ENCODE data around the gene MED27. TPM values are rescaled to one million over a fixed set of nuclear protein-coding genes. Genes with fewer than 3 reads are reported as not detected.

MED27 gene
- total RNA-seq, 1 donor from 2014 or later, result 13.7 TPM

GRCh38 chr9:131917009-131917408 lies 162.7 kb downstream of the MED27 start:
- ATAC-seq (ENCODE audit: poor library complexity) (peak; percentile 36), DNase-seq (no peak)
- intact Hi-C loops (cut with DNase I), result no loop called here

- no peak for ATAC-seq (ENCODE audit: poor library complexity)
- intact Hi-C loops (cut with DNase I), result no loop called here
- no peak for DNase-seq
These were observed 164.5 kb downstream of the MED27 start for GRCh38 chr9:131915181-131915580.

DNA sequence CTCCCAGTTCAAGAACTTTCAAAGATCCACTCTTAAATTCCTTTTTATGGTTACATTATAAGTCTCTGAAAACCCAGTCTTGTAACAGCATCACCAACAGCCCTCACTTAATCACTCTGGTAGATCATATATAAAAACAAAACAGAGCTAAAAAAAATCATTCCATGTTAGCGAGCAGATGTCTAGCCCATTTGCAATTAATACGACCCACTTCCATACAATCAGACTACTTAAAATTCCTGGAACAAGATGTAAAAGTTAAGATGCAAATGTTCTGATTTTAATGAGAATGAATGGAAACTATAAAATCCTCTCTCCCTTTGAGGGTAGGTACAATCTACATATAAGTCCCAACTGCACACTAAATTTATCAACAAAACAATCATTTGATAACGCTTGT lies 167.0 kb downstream of the MED27 start:
- intact Hi-C loops (cut with DNase I), result no loop called here
- DNase-seq (no peak), ATAC-seq (ENCODE audit: poor library complexity) (no peak)

- DNase-seq, result no peak
- intact Hi-C loops (cut with DNase I), result no loop called here
- ATAC-seq (ENCODE audit: poor library complexity), result no peak
These were observed 167.6 kb downstream of the MED27 start for GRCh38 chr9:131912069-131912468.

- no peak for ATAC-seq (ENCODE audit: poor library complexity)
- intact Hi-C loops (cut with DNase I), result no loop called here
- no peak for DNase-seq
These were observed 169.1 kb downstream of the MED27 start for GRCh38 chr9:131910572-131910971.

GRCh38 chr9:131905144-131905543 lies 174.5 kb downstream of the MED27 start:
- no peak for ATAC-seq (ENCODE audit: poor library complexity)
- intact Hi-C loops (cut with DNase I), result no loop called here
- no peak for DNase-seq

GRCh38 chr9:131899296-131900228 lies 180.1 kb downstream of the MED27 start:
- intact Hi-C loops (cut with DNase I), result no loop called here
- no peak for ATAC-seq (ENCODE audit: poor library complexity)
- no peak for DNase-seq

DNA sequence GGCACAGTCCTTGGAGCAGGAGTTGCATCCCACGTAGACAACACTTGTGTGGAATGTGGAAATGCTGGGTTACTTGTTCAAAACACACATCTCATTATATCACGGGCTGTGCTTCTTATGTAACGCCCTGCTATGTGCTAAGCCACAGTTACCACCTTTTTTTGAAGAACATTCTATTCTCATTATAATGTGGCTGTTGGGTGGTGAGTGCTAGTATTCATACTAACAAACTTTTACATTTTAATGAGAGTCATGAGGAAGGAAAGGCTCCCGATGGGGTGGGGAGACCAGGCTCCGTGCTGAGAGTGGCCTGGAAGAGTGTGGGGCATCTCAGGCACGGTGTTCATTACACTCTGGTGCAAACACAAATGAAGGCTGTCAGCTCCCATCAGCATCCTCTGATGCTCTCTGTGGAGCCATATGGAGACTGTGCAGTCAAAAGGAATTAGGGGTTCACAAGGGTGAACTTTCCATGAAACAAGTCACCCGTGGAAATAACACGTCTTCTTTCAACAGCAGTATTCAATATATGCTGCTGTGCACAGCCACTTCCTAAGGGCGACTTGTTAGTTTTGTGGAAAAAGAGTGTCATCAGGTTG lies 186.7 kb downstream of the MED27 start:
- DNase-seq, result no peak
- no peak for ATAC-seq (ENCODE audit: poor library complexity)
- intact Hi-C loops (cut with DNase I), result no loop called here

GRCh38 chr9:131892162-131892707 lies 187.4 kb downstream of the MED27 start:
- intact Hi-C loops (cut with DNase I), result no loop called here
- no peak for ATAC-seq (ENCODE audit: poor library complexity)
- DNase-seq, result no peak

DNA sequence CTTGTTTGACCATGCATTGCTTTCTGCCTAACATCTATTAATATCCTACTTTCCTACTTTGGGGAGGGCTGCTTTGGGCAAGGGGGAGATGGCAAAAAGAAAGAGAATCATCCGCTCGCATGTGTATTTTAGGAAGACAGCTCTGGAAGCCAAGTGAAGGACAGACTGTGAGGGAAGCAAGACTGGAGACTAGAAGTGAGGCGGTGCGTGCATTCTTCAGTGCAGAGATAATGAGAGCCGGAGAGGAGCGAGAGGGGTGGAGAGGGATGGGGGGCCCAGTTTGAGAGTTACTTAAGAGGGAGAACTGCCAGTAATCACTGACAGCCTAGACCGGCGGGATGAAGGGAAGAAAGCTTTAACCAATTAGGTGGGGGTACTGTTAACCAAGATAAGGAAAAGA lies 188.1 kb downstream of the MED27 start:
- DNase-seq, result no peak
- peak; percentile 18 for ATAC-seq (ENCODE audit: poor library complexity)

DNA sequence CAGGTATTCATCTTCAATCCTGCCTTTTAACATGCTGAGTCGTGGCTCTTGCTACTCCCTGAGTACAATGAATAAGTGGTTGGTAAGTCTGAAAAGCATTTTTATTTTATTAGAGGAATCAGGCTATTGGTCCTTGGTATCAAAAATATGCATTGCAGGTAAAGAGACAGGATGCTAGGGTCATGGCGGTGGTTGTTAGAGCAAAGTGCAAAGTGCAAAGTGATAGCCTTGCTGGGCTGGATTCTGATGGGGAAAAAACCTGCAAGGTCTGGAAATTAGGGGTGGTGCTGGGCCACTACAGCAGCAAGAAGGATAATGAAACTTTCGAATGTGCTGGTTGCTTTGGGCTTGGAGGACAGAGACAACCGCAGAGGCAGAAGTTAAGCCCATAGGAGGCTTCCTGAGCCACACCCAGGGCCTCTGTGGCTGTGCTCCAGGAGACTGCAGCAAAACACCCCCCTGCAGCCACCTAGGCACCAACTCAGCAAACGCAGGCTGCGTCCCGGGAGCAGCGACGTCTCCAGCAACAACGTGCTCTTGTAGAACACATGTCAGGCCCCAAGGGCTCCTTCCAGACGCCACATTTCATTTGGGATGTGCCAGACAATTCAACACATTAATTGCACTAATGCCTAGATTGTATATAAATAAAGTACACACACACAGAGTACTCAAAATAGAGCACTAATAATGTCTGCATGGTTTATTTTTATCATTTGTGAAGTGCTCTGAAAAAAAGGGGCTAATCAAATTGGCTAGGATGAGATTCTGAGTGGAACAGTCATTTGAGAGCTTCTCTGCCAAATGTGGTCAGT lies 190.0 kb downstream of the MED27 start:
- intact Hi-C loops (cut with DNase I), result no loop called here

More for the DNA sequence above, 188.1 kb downstream of the MED27 start:
- intact Hi-C loops (cut with DNase I), result no loop called here

DNA sequence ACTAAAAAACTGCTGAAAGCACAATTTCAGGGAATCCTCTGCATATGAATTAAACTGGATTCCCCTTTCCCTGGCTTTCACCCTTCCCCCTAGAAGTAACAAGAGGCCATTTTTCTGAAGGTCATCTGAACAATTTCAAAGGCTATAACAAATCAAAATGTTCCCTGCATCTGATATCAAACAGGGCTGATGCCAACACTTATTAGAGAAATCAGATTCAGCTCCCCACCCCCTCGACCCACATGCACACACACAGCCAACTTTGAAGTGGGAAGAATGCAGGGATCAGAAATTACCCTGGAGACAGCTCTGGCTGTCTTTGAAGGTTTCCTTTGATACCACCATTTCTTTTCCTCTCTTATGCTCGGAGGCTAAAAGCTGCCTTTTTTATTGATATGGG lies 190.7 kb downstream of the MED27 start:
- intact Hi-C loops (cut with DNase I), result no loop called here
- no peak for ATAC-seq (ENCODE audit: poor library complexity)
- no peak for DNase-seq

More for the DNA sequence above, 190.0 kb downstream of the MED27 start:
- DNase-seq (peak; percentile 67), ATAC-seq (ENCODE audit: poor library complexity) (peak; percentile 89)

DNA sequence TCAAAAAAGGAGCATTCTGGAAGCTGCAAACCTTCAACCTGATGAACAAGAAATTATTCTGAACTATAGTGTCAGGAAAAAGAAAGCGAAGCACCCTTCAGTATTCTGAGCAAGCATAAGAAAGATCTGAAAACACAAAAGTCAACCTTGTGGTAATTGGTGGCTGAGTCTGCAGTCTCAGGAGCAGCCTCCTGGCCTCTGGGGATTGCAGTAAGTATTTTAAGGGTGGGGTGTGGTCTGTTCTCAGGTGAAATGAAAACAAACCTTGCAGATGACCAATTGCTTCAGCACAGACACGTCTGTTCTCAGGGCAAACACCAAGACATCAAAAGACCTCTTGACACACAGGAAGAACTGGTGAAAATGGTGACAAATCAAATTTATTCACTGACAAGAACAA lies 192.0 kb downstream of the MED27 start:
- intact Hi-C loops (cut with DNase I), result no loop called here
- ATAC-seq (ENCODE audit: poor library complexity), result no peak
- DNase-seq, result no peak

DNA sequence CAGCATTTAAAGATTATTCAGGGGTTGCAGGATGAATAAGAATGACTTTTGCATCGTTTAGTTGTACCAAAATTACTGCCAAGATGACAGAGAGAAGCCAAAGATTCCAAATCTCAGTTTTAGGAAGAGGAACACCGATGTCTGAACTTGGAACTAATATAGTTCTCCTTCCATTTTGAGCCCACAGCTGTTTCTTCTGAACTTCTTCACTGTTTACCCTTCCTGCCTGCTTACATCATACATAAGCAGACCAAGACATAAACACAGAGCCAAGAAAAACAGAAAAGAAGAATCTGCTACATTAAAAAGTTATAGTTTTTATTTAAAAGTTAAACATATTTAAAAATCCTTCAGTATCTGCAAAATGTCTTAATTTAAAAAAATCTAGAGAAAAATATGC lies 192.8 kb downstream of the MED27 start:
- ATAC-seq (ENCODE audit: poor library complexity) (no peak), DNase-seq (no peak)
- intact Hi-C loops (cut with DNase I), result no loop called here

DNA sequence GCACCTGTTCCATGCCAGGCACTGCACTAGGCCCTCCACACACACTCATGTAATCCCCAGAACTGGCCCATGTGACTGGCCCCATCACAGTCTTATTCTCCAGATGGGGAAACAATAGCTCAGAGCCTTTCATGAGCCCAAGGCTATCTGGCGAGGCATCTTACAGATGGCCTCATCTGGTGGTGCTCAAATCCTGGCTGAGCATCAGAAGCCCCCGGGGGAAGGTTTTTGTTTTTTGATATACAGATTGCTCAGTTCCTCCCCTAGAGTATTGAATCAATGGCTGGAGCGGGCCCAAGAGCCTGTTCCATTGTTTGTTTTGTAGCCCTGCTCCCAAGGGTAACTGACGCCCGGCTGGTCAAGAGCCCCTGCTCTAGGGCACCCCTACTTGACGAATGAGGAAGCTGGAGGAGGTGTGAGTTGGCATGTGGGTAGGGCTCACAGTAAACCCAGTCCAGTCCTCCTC lies 194.5 kb downstream of the MED27 start:
- DNase-seq (no peak), ATAC-seq (ENCODE audit: poor library complexity) (no peak)
- intact Hi-C loops (cut with DNase I), result no loop called here

DNA sequence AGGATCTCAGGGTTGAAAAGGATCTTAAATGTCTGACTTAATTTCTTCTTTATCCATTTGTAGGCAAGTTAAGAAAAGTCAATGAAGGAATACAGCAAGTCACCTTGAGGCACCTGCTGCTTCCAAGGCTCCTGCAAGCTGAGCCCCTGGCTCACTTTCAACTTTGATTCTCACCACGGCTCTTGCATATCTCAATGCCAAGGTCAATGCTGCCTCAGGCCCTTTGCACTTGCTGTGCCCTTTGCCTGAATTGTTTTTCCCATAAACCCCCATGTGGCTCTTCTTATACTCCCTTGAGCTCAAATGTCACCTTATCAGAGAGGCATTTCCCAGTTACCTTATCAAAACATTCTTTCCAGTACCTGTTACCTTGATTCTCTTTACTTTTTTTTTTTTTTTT lies 195.4 kb downstream of the MED27 start:
- intact Hi-C loops (cut with DNase I), result no loop called here
- no peak for DNase-seq

GRCh38 chr9:131880833-131881583 lies 198.7 kb downstream of the MED27 start:
- intact Hi-C loops (cut with DNase I), result no loop called here
- no peak for ATAC-seq (ENCODE audit: poor library complexity)
- no peak for DNase-seq

More for the DNA sequence above, 195.4 kb downstream of the MED27 start:
- ATAC-seq (ENCODE audit: poor library complexity), result no peak

GRCh38 chr9:131879911-131880290 lies 199.8 kb downstream of the MED27 start:
- intact Hi-C loops (cut with DNase I), result no loop called here
- no peak for DNase-seq
- no peak for ATAC-seq (ENCODE audit: poor library complexity)
